Pancreas (tissue), 10 donors: ENCODE measurements around the gene MYBPC3. TPM values are rescaled to one million over a fixed set of nuclear protein-coding genes. Genes with fewer than 3 reads are reported as not detected.
"Not testable (repeated sequence)": the region's sequence is repeated elsewhere in the genome, so short reads cannot be mapped to it uniquely, and the experiment has no call there.

Experiments
- ATAC-seq, 4 donors: fragments of 200-7000 bp; cut with Tn5 transposase; one replicate each; pipeline versions ENCODE4 v1.8.0 to v1.9.1; 2020; ENCODE audit warnings: mild to moderate bottlenecking in 4 of 4, moderate library complexity in 4 of 4
- DNase-seq, 6 donors: peaks; one replicate each; pipeline ENCODE4 v3.0.0-alpha.2; 2020
- FAIRE-seq: peaks from 2 replicates; lab custom pipeline; 2012; peaks lifted over from hg19 to GRCh38; lab: Jason Lieb, UNC
- H3K27ac ChIP-seq, 4 donors: fragments of 200-600 bp; sonication (generic); 1 replicate in 3 of 4; 2 replicates in 1 of 4; pipeline versions ENCODE4 v1.5.0 to v1.8.0; 2020
- H3K27me3 ChIP-seq, 4 donors: fragments of 200-600 bp; one replicate each; pipeline ENCODE4 v1.8.0; 2021
- H3K36me3 ChIP-seq, 3 donors: fragments of 200-600 bp; sonication (generic) in 1 of 3; one replicate each; pipeline versions ENCODE4 v1.5.0 to v1.8.0; 2020 to 2021
- H3K4me1 ChIP-seq, 3 donors: fragments of 200-600 bp; one replicate each; pipeline ENCODE4 v1.8.0; 2021
- H3K4me3 ChIP-seq, 4 donors: fragments of 200-600 bp; sonication (generic) in 2 of 4; one replicate each; pipeline versions ENCODE4 v1.5.0 to v1.8.0; 2020 to 2021
- H3K9me3 ChIP-seq, 4 donors: fragments of 200-600 bp; one replicate each; pipeline ENCODE4 v1.8.0; 2021
- CTCF ChIP-seq, 4 donors: fragments of 200-600 bp; sonication (generic) in 3 of 4; IDR thresholded peaks; one replicate each; pipeline versions ENCODE4 v1.5.0 to v1.8.0; 2021; ENCODE audit warnings: antibody characterized with exemption in 4 of 4
- WGBS, 2 donors: extraction: QIAGEN DNeasy Blood & Tissue Kit; methylation state at CpG; one replicate each; pipeline ENCODE4 v1.1.7; 2013; 5-methylcytosine and 5-hydroxymethylcytosine counted together
- intact Hi-C, 3 donors: fragments of 100-400 bp; cut with DNase I; formaldehyde crosslinking; loops; one replicate each; pipeline versions ENCODE4 v1.11.1 to v1.14.2; 2022
- polyA plus RNA-seq, 2 donors: library from polyadenylated mRNA; stranded (reverse); fragments of 200-250 nt; gene quantifications; one replicate each; pipeline ENCODE4 v1.2.3, GENCODE V29; 2013
- total RNA-seq, 6 donors: library from RNA; stranded (reverse); fragmentation: NEBNext Ultra II Directional in 4 of 6; extraction: Animal tissue kit (Norgen Biotek cat#: 25700) in 4 of 6; gene quantifications; one replicate each; pipeline versions ENCODE4 v1.2.1 to v1.2.4, GENCODE V29; 2021 to 2023
- donor health status: healthy with polysubstance abuse.
- donor health status: DM: no; HTN: no; CAD: no; lungs with moderate emphysema.
- donor health status: DM: no; HTN: no; CAD: no.
- donor health status: control.
- donor health status: control.
- donor health status: Bipolar disorder and iron deficiency.
- donor health status: DM: yes; HTN: yes; CAD: no.
- donor health status: DM: no; HTN: no; CAD: no.
- donor health status: DM: no; HTN: no; CAD: no.
- donor health status: DM: yes; HTN: yes; CAD: no.

Gene MYBPC3
- total and polyA plus RNA-seq, 8 donors: 0.06 to 1.0 (median 0.12) TPM; not detected in 2

GRCh38 chr11:47325271-47326041, 27.0 kb downstream of the MYBPC3 start:
- H3K4me3 ChIP-seq: no peak overlapping the region
- ATAC-seq (no peak), FAIRE-seq (no peak), DNase-seq (peak in 1 of 6 donors; percentile 41)
- whole genome bisulfite sequencing, 2 donors: 75 to 79% methylated on average over 15 of the region's 15 CpGs
- no peak overlapping the region for H3K27ac ChIP-seq
- no peaks in the 10 kb centered on the region for H3K4me1 ChIP-seq
- TF ChIP-seq CTCF (IDR thresholded peaks at IDR 0.05): no peak
- peaks cover 0 to 27% (median 21%) of the 10 kb centered on the region in 3 donors for H3K36me3 ChIP-seq
- H3K27me3 ChIP-seq: no peaks in the 10 kb centered on the region
- no peaks in the 10 kb centered on the region for H3K9me3 ChIP-seq
- intact Hi-C loops: no loop called here

DNA sequence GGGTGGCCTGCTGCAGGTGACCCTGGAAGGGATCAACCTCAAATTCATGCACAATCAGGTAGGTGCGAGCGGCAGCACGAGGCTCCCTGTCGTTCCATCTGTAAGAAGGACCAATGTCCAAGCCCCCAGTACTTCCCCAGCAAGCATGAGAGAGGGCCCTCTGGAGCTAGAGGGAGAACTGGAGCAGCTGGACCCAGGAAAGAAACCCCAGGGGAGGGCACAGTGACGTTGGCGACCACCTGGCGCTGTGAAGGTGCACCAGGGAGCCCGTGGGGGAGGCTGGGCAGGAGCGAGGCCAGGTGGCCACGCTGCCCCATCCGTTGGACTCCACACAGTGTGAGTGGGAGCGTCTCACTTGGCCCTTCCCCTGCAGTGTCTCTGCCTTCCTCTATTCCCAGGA, 28.0 kb downstream of the MYBPC3 start:
- H3K36me3 ChIP-seq: peaks cover 0 to 21% (median 21%) of the 10 kb centered on the region in 3 donors
- no peak overlapping the region for H3K4me3 ChIP-seq
- H3K27ac ChIP-seq: no peak overlapping the region
- WGBS, 2 donors: 89 to 92% methylated on average over 12 of the region's 12 CpGs
- no peak for TF ChIP-seq CTCF (IDR thresholded peaks at IDR 0.05)
- FAIRE-seq (no peak), ATAC-seq (no peak), DNase-seq (peak in 1 of 6 donors; percentile 39)
- intact Hi-C loops: no loop called here
- no peaks in the 10 kb centered on the region for H3K27me3 ChIP-seq
- no peaks in the 10 kb centered on the region for H3K9me3 ChIP-seq
- no peaks in the 10 kb centered on the region for H3K4me1 ChIP-seq

GRCh38 chr11:47318166-47318565, 34.3 kb downstream of the MYBPC3 start:
- intact Hi-C loops: no loop called here
- Histone ChIP-seq H3K36me3 (peaks cover 0 to 36% (median 10%) of the 10 kb centered on the region in 3 donors), H3K4me1 (no peaks in the 10 kb centered on the region), H3K27ac (no peak overlapping the region), H3K27me3 (no peaks in the 10 kb centered on the region), H3K4me3 (no peak overlapping the region), H3K9me3 (no peaks in the 10 kb centered on the region)
- FAIRE-seq (no peak), ATAC-seq (no peak), DNase-seq (no peak)
- TF ChIP-seq CTCF (IDR thresholded peaks at IDR 0.05): no peak
- 91 to 95% methylated on average over 2 of the region's 2 CpGs for WGBS, 2 donors

DNA sequence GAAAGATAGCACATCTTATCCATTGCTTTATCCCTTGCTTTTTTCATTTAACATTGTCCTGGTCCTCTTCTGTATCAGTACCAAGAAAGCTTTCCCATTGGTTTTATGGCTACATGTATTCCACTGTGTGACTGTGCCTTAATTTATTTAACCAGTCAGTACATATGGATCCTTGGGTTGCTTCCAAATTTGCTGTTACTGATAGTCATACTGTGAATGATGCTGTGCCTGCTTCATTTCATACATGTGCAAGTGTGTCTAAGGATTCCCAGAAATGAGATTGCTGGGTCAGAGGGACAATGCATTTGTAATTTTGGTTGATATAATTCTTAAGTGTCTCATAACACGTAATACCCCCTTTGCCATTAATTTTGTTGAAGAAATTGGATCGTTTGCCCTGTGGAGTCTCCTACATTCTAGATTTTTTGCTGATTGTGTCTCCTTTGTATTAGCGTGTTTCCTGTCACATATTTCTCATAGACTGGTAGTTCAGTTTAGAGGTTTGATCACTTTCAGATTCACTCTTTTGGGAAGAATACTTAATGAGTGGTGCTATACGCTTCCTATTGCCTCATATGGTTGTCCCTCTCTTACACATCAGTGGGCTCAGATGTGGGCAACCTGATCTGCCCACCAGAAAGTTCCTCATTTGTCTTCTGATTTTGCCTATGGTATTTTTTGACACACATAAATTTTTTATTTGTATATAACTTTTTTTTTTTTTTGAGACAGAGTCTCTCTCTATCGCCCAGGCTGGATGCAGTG, 35.3 kb downstream of the MYBPC3 start:
- Histone ChIP-seq H3K4me1 (no peaks in the 10 kb centered on the region), H3K4me3 (no peak overlapping the region)

DNA sequence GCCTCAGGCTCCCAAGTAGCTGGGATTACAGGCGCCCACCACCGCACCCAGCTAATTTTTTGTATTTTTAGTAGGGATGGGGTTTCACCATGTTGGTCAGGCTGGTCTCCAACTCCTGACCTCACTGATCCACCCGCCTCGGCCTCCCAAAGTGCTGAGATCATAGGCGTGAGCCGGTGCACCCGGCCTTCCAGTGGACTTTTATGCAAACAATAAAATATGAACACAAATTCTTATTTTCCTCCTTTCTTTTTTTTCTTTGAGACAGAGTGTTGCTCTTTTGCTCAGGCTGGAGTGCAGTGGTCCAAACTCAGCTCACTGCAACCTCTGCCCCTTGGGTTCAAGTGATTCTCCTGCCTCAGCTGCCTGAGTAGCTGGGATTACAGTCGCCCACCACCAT, 36.0 kb downstream of the MYBPC3 start:
- ATAC-seq, FAIRE-seq, H3K4me1 ChIP-seq, H3K9me3 ChIP-seq, H3K27me3 ChIP-seq, H3K4me3 ChIP-seq, H3K27ac ChIP-seq, intact Hi-C loops: not testable (repeated sequence)
- peaks cover 0 to 50% (median 13%) of the 10 kb centered on the region in 3 donors for H3K36me3 ChIP-seq
- DNase-seq: peak in 1 of 6 donors; percentile 13
- WGBS, 2 donors: 92 to 95% methylated on average over 8 of the region's 8 CpGs

More for the DNA sequence above, 35.3 kb downstream of the MYBPC3 start:
- 87 to 92% methylated on average over 5 of the region's 5 CpGs for WGBS, 2 donors
- FAIRE-seq (no peak), ATAC-seq (no peak), DNase-seq (no peak)
- TF ChIP-seq CTCF (IDR thresholded peaks at IDR 0.05): no peak
- no peaks in the 10 kb centered on the region for H3K9me3 ChIP-seq
- intact Hi-C loops: no loop called here
- peaks cover 0 to 42% (median 10%) of the 10 kb centered on the region in 3 donors for H3K36me3 ChIP-seq
- H3K27ac ChIP-seq: no peak overlapping the region
- no peaks in the 10 kb centered on the region for H3K27me3 ChIP-seq
